H1 (cell line): ENCODE results near the gene CSGALNACT2. TPM values are rescaled to one million over a fixed set of nuclear protein-coding genes. Genes with fewer than 3 reads are reported as not detected.

Source experiments
- CTCF ChIA-PET: fragments of 300-600 bp; sonication (Branson Sonifier 250); formaldehyde crosslinking; loops from one replicate; lab custom pipeline; 2021; ENCODE audit not compliant: partially characterized antibody; lab: Charles Lee
- POLR2A ChIA-PET: fragments of 300-600 bp; sonication (Branson Sonifier 250); formaldehyde crosslinking; loops from one replicate; lab custom pipeline; 2021; ENCODE audit warnings: inconsistent platforms; ENCODE audit not compliant: partially characterized antibody; lab: Charles Lee
- DNase-seq, 2 experiments: peaks; one replicate each; pipeline versions ENCODE4 v3.0.0 to v3.0.0-alpha.2; 2010 to 2022; ENCODE audit warnings: low spot score in 2 of 2, low read depth in 1 of 2, mixed read lengths in 1 of 2
- FAIRE-seq: peaks from 2 replicates; lab custom pipeline; 2011; peaks lifted over from hg19 to GRCh38; lab: Jason Lieb, UNC
- H2AFZ ChIP-seq: 2 replicates; pipeline ENCODE4 v1.8.1; 2012; ENCODE audit warnings: low read length, inconsistent platforms
- H2AK5ac ChIP-seq: 2 replicates; pipeline ENCODE4 v1.6.1; 2013; ENCODE audit warnings: low read depth, low read length
- H2BK120ac ChIP-seq: replicated peaks from 2 replicates; pipeline ENCODE3; 2013; ENCODE audit warnings: low read depth, low read length, inconsistent platforms
- H2BK12ac ChIP-seq: 2 replicates; pipeline ENCODE4 v1.6.1; 2013; ENCODE audit warnings: low read depth, low read length
- H2BK15ac ChIP-seq: 2 replicates; pipeline ENCODE4 v1.6.1; 2013; ENCODE audit warnings: low read length
- H2BK20ac ChIP-seq: 2 replicates; pipeline ENCODE4 v1.6.1; 2013; ENCODE audit warnings: low read length
- H2BK5ac ChIP-seq: 2 replicates; pipeline ENCODE4 v1.6.1; 2013; ENCODE audit warnings: low read depth, low read length
- H3K14ac ChIP-seq: 2 replicates; pipeline ENCODE4 v1.6.1; 2013; ENCODE audit warnings: inconsistent platforms; ENCODE audit not compliant: insufficient read length
- H3K18ac ChIP-seq: 2 replicates; pipeline ENCODE4 v1.6.1; 2013; ENCODE audit warnings: low read length; ENCODE audit errors: extremely low read depth
- H3K23ac ChIP-seq: 2 replicates; pipeline ENCODE4 v1.6.1; 2013; ENCODE audit warnings: inconsistent platforms; ENCODE audit not compliant: insufficient read length
- H3K23me2 ChIP-seq: 2 replicates; pipeline ENCODE4 v1.6.1; 2013; ENCODE audit warnings: low read depth, low read length
- H3K27ac ChIP-seq: 2 replicates; pipeline ENCODE4 v1.6.1; 2011; ENCODE audit warnings: low read depth, low read length, inconsistent platforms
- H3K27me3 ChIP-seq, 4 experiments: replicated peaks in 1 of 4; 1 replicate in 1 of 4; 2 replicates in 3 of 4; pipeline versions ENCODE4 v1.6.1 to v1.8.1; 2011 to 2013; ENCODE audit warnings: low read length in 3 of 4, mild to moderate bottlenecking in 3 of 4, inconsistent platforms in 2 of 4, mixed read lengths in 2 of 4, moderate library complexity in 1 of 4; ENCODE audit not compliant: control insufficient read depth in 3 of 4, insufficient read depth in 3 of 4; ENCODE audit errors: extremely low read depth in 1 of 4
- H3K36me3 ChIP-seq, 4 experiments: 2 replicates each; pipeline versions ENCODE4 v1.6.1 to v1.8.1; 2011 to 2013; ENCODE audit warnings: mild to moderate bottlenecking in 4 of 4, low read length in 3 of 4, moderate library complexity in 2 of 4, control low read depth in 1 of 4, inconsistent platforms in 1 of 4; ENCODE audit not compliant: insufficient read depth in 4 of 4, control insufficient read depth in 2 of 4
- H3K4ac ChIP-seq: replicated peaks from 2 replicates; pipeline ENCODE3; 2013; ENCODE audit warnings: low read length, low read depth, mixed read lengths, inconsistent platforms; ENCODE audit not compliant: insufficient read length
- H3K4me1 ChIP-seq, 4 experiments: replicated peaks in 1 of 4; 1 replicate in 1 of 4; 2 replicates in 3 of 4; pipeline versions ENCODE4 v1.6.1 to v1.8.1; 2011 to 2013; ENCODE audit warnings: low read length in 3 of 4, inconsistent platforms in 2 of 4, mixed read lengths in 1 of 4; ENCODE audit not compliant: insufficient read depth in 4 of 4, control insufficient read depth in 3 of 4
- H3K4me2 ChIP-seq, 2 experiments: 2 replicates each; pipeline versions ENCODE4 v1.6.1 to v1.8.1; 2011 to 2013; ENCODE audit warnings: low read depth in 2 of 2, low read length in 2 of 2, control low read depth in 1 of 2, inconsistent platforms in 1 of 2, mild to moderate bottlenecking in 1 of 2; ENCODE audit not compliant: insufficient read depth in 1 of 2
- H3K4me3 ChIP-seq, 4 experiments: fragments of 200-600, 300-600 bp in 1 of 4; sonication (generic), shearing (Covaris generic), sonication (Bioruptor Twin) in 1 of 4; 2 replicates each; pipeline versions ENCODE4 v1.5.1 to v1.8.1; 2011 to 2016; ENCODE audit warnings: low read length in 4 of 4, low read depth in 3 of 4, control low read depth in 2 of 4, inconsistent platforms in 2 of 4, mild to moderate bottlenecking in 2 of 4, mixed read lengths in 1 of 4, moderate library complexity in 1 of 4; ENCODE audit not compliant: insufficient read depth in 2 of 4; ENCODE audit errors: extremely low read depth in 1 of 4
- H3K56ac ChIP-seq: replicated peaks from 2 replicates; pipeline ENCODE3; 2013; ENCODE audit warnings: low read depth, mild to moderate bottlenecking, mixed read lengths, low read length, inconsistent platforms; ENCODE audit not compliant: insufficient read length
- H3K79me1 ChIP-seq: 2 replicates; pipeline ENCODE4 v1.6.1; 2013; ENCODE audit warnings: low read depth, low read length, control low read depth
- H3K79me2 ChIP-seq, 2 experiments: 2 replicates each; pipeline versions ENCODE4 v1.6.1 to v1.8.1; 2012 to 2013; ENCODE audit warnings: low read length in 2 of 2, mild to moderate bottlenecking in 2 of 2, inconsistent platforms in 1 of 2; ENCODE audit not compliant: insufficient read depth in 2 of 2, control insufficient read depth in 1 of 2
- H3K9ac ChIP-seq, 4 experiments: replicated peaks in 1 of 4; 1 replicate in 1 of 4; 2 replicates in 3 of 4; pipeline versions ENCODE4 v1.6.1 to v1.8.1; 2011 to 2013; ENCODE audit warnings: low read depth in 3 of 4, low read length in 3 of 4, control low read depth in 2 of 4, mild to moderate bottlenecking in 2 of 4, moderate library complexity in 2 of 4, inconsistent platforms in 1 of 4; ENCODE audit errors: extremely low read depth in 1 of 4
- H3K9me3 ChIP-seq, 2 experiments: 2 replicates each; pipeline versions ENCODE4 v1.6.1 to v1.8.1; 2012 to 2013; ENCODE audit warnings: mild to moderate bottlenecking in 2 of 2, moderate library complexity in 2 of 2, control low read depth in 1 of 2, inconsistent platforms in 1 of 2, low read depth in 1 of 2, low read length in 1 of 2, mixed read lengths in 1 of 2; ENCODE audit not compliant: insufficient read depth in 2 of 2
- H4K20me1 ChIP-seq, 2 experiments: replicated peaks in 1 of 2; 2 replicates each; pipeline versions ENCODE3 to v1.8.1; 2011 to 2013; ENCODE audit warnings: inconsistent platforms in 2 of 2, low read length in 2 of 2, mild to moderate bottlenecking in 1 of 2; ENCODE audit not compliant: insufficient read depth in 2 of 2, control insufficient read depth in 1 of 2
- H4K5ac ChIP-seq: 2 replicates; pipeline ENCODE4 v1.6.1; 2013; ENCODE audit warnings: low read length, low read depth, mixed read lengths, inconsistent platforms; ENCODE audit not compliant: insufficient read length
- H4K8ac ChIP-seq: 2 replicates; pipeline ENCODE4 v1.8.0; 2013; ENCODE audit warnings: mild to moderate bottlenecking, moderate library complexity, low read length, inconsistent platforms; ENCODE audit not compliant: insufficient read depth; ENCODE audit errors: extremely low read depth
- H4K91ac ChIP-seq: replicated peaks from 2 replicates; pipeline ENCODE3; 2013; ENCODE audit warnings: low read length, mixed read lengths, inconsistent platforms; ENCODE audit not compliant: insufficient read length
- ASH2L ChIP-seq: fragments of 200-600, 300-600 bp; sonication (generic); IDR thresholded peaks from one replicate; pipeline ENCODE4 v1.7.1; 2017; ENCODE audit warnings: low read length
- BRCA1 ChIP-seq: IDR thresholded peaks from 2 replicates; pipeline ENCODE4 v1.6.1; 2012; ENCODE audit warnings: low read depth, low read length, improper control_type of control experiment
- CTCF ChIP-seq, 3 experiments: IDR thresholded peaks; 1 replicate in 2 of 3; 2 replicates in 1 of 3; pipeline versions ENCODE4 v1.5.1 to v1.6.1; 2011; ENCODE audit warnings: low read length in 3 of 3, mild to moderate bottlenecking in 3 of 3, inconsistent platforms in 2 of 3, low read depth in 1 of 3, moderate library complexity in 1 of 3; ENCODE audit not compliant: insufficient read depth in 1 of 3; ENCODE audit errors: control extremely low read depth in 1 of 3
- KDM5A ChIP-seq: fragments of 200-600 bp; IDR thresholded peaks from 2 replicates; pipeline ENCODE4 v1.7.1; 2012; ENCODE audit warnings: mild to moderate bottlenecking, low read length, inconsistent platforms, mixed read lengths
- RBBP5 ChIP-seq: IDR thresholded peaks from 2 replicates; pipeline ENCODE4 v1.7.1; 2012; ENCODE audit warnings: low read depth, mild to moderate bottlenecking, inconsistent platforms, low read length, moderate library complexity, borderline replicate concordance
- RFX5 ChIP-seq: IDR thresholded peaks from 2 replicates; pipeline ENCODE4 v1.6.1; 2011; ENCODE audit warnings: low read depth, low read length, improper control_type of control experiment, borderline replicate concordance
- RXRA ChIP-seq: IDR thresholded peaks from 2 replicates; pipeline ENCODE4 v1.6.1; 2011; ENCODE audit warnings: low read depth, mild to moderate bottlenecking, low read length, moderate library complexity; ENCODE audit not compliant: insufficient read depth
- SIRT6 ChIP-seq: IDR thresholded peaks from one replicate; pipeline ENCODE4 v1.7.1; 2012; ENCODE audit warnings: low read length, inconsistent platforms
- TAF1 ChIP-seq: IDR thresholded peaks from 2 replicates; pipeline ENCODE4 v1.6.1; 2011; ENCODE audit warnings: mild to moderate bottlenecking, low read depth, low read length
- TAF7 ChIP-seq: optimal IDR thresholded peaks from 2 replicates; pipeline ENCODE3; 2011; ENCODE audit warnings: low read depth, mild to moderate bottlenecking, inconsistent platforms, low read length, moderate library complexity, borderline replicate concordance
- TBP ChIP-seq: IDR thresholded peaks from 2 replicates; pipeline ENCODE4 v1.6.1; 2011; ENCODE audit warnings: low read depth, low read length, improper control_type of control experiment
- TCF12 ChIP-seq: IDR thresholded peaks from 2 replicates; pipeline ENCODE4 v1.6.1; 2011; ENCODE audit warnings: low read depth, mild to moderate bottlenecking, low read length
- ZNF274 ChIP-seq: IDR thresholded peaks from 2 replicates; pipeline ENCODE4 v1.7.0; 2012; ENCODE audit warnings: low read length, borderline replicate concordance; ENCODE audit errors: extremely low read depth
- WGBS, 2 experiments: shearing (Covaris generic) in 1 of 2; methylation state at CpG; one replicate each; pipeline versions ENCODE4 v1.1.6 to v1.1.7; 2013 to 2015; ENCODE audit warnings: low lambda C conversion rate in 2 of 2, mixed read lengths in 2 of 2, inconsistent platforms in 1 of 2, low coverage in 1 of 2, missing lambda C conversion rate in 1 of 2; ENCODE audit not compliant: insufficient replicate concordance in 2 of 2, insufficient coverage in 1 of 2, insufficient read length in 1 of 2; ENCODE audit errors: extremely low coverage in 1 of 2, missing lambda C conversion rate in 1 of 2; 5-methylcytosine and 5-hydroxymethylcytosine counted together
- polyA plus RNA-seq, 7 experiments: library from polyadenylated mRNA; depleted of rRNA in 3 of 7; stranded (reverse) in 5 of 7; unstranded in 2 of 7; fragments of >200 nt in 5 of 7; fragments of 200-250 nt in 2 of 7; gene quantifications; 1 replicate in 5 of 7; 2 replicates in 1 of 7; 4 replicates in 1 of 7; pipeline versions ENCODE4 v1.2.1 to v1.2.3, GENCODE V29; 2011 to 2013; ENCODE audit warnings: missing spikeins in 2 of 7, mixed read lengths in 2 of 7
- total RNA-seq: library from RNA; stranded (reverse); fragmentation: NEBNext Ultra II Directional; extraction: Animal tissue kit (Norgen Biotek cat#: 25700); gene quantifications from 2 replicates; pipeline ENCODE4 v1.2.1, GENCODE V29; 2021

CSGALNACT2 gene
- total and polyA plus RNA-seq, 2 of the 8 experiments (the other 6 are each of a cell fraction or from before 2014, with no cell fraction given) = 2.6 to 5.3 TPM

DNA sequence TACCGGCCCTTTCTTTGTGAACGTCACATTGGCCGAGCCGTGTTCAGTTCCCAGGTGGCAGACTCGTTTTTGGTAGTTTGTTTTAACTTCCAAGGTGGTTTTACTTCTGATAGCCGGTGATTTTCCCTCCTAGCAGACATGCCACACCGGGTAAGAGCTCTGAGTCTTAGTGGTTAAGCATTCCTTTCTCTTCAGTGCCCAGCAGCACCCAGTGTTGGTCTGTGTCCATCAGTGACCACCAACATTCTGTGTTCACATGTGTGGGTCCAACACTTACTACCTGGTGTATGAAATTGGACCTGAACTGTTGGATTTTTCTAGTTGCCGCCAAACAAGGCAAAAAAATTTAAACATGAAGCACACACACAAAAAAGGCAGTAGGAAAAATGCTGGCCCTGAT, 9.9 kb upstream of the CSGALNACT2 start:
- Histone ChIP-seq H3K9me3 (no peaks in the 10 kb centered on the region; a peak in 1 of 4 replicates), H3K4ac (no peak overlapping the region), H4K5ac (no peak overlapping the region), H3K36me3 (no peaks in the 10 kb centered on the region; a peak in 2 of 8 replicates), H3K23me2 (no peaks in the 10 kb centered on the region), H2BK15ac (no peak overlapping the region), H2BK12ac (no peak overlapping the region), H4K8ac (no peak overlapping the region), H3K79me2 (no peaks in the 10 kb centered on the region), H4K20me1 (peaks cover 0 to 1% of the 10 kb centered on the region in 2 experiments), H2BK5ac (no peak overlapping the region), H3K23ac (no peak overlapping the region), H3K9ac (no peak overlapping the region), H3K4me3 (no peak overlapping the region), H3K56ac (no peak overlapping the region), H3K79me1 (no peaks in the 10 kb centered on the region), H3K4me1 (peaks cover 0 to 4% (median 1%) of the 10 kb centered on the region in 4 experiments; a peak in 1 of 7 replicates), H3K27me3 (no peaks in the 10 kb centered on the region), H3K4me2 (no peak overlapping the region), H3K27ac (no peak overlapping the region), H3K14ac (no peak overlapping the region), H2AFZ (no peak overlapping the region), H2AK5ac (no peak overlapping the region), H2BK120ac (no peak overlapping the region), H4K91ac (no peak overlapping the region), H2BK20ac (no peak overlapping the region), H3K18ac (no peak overlapping the region)
- FAIRE-seq (no peak), DNase-seq (no peak)
- WGBS, 2 experiments = 86% methylated on average over 8 of the region's 8 CpGs; no CpG with 5 or more reads in 1 of the 2 experiments
- ChIA-PET POLR2A (no interaction called here), CTCF (no interaction called here)
- TF ChIP-seq KDM5A (no peak), RBBP5 (no peak), ZNF274 (no peak), CTCF (IDR thresholded peaks at IDR 0.05; ENCODE audit: control extremely low read depth in 1 of 3, insufficient read depth in 1 of 3, low read depth in 1 of 3, low read length in 3 of 3) (no peak), SIRT6 (no peak), TBP (no peak), TAF7 (no peak), TAF1 (no peak), RFX5 (no peak), BRCA1 (no peak), ASH2L (no peak), TCF12 (no peak), RXRA (no peak)
